ENCODE results near the gene CAPN9.

The CAPN9 gene

DNA sequence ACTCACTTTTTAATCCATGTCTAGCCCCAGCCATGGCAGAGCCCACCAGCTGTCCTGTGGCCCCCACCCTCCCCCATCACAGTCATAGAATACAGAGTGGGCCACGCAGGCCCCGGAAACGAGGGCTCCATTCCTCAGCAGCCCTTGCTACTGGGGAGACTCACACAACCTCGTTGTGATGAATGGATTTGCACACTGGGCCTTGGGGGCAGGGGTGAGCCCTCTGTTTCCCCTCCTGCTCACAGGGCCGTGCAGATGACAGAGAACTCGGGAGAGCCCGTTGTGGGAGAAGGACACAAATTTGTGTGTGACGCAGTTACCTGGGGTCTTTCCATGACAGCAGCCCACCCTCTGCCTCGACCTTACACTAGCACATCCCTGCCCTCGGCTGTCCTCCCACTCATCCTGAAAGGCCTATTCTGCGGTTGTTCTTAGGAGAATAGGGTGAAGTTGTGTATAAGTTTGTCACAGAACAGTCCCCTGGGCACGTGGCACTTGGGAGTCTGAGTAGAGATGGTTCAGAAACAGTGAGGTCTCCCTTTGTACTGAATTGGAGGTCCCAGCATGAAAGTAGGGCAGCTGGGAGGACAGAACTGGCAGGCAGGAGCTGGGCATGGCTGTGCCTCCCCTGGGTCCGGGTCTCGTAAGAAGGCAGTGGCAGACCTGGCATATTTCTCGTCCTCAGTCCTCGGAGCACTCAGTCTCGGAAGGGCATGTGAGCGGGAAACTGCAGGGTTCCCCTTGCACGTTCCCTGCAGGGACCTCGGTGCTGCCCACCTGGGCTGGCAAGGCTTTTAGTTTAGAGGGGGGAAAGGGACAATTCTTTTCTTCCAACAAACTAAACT lies 40.1 kb upstream of the CAPN9 start:
- H3K36me3 ChIP-seq (replicated peaks; ENCODE audit: low read depth, low read length), result no peaks in the 10 kb centered on the region
- no peak overlapping the region for H3K4me2 ChIP-seq (ENCODE audit: low read length)
- no peak for TF ChIP-seq CTCF (IDR thresholded peaks at IDR 0.05; ENCODE audit: low read depth, low read length)
- H3K9me3 ChIP-seq (ENCODE audit: insufficient read depth, low read length), result no peaks in the 10 kb centered on the region
- no peaks in the 10 kb centered on the region for H3K4me1 ChIP-seq (ENCODE audit: low read length)
- no peak overlapping the region for H3K4me3 ChIP-seq (ENCODE audit: low read length)
- H2AFZ ChIP-seq (ENCODE audit: low read depth, low read length), result no peak overlapping the region
- H4K20me1 ChIP-seq (ENCODE audit: insufficient read depth, low read length), result no peaks in the 10 kb centered on the region
- H3K9ac ChIP-seq (ENCODE audit: low read length), result no peak overlapping the region
- no peaks in the 10 kb centered on the region for H3K79me2 ChIP-seq (ENCODE audit: low read length)
- no peak overlapping the region for H3K27ac ChIP-seq (ENCODE audit: low read length)
- no peaks in the 10 kb centered on the region for H3K27me3 ChIP-seq (ENCODE audit: low read depth, low read length)

DNA sequence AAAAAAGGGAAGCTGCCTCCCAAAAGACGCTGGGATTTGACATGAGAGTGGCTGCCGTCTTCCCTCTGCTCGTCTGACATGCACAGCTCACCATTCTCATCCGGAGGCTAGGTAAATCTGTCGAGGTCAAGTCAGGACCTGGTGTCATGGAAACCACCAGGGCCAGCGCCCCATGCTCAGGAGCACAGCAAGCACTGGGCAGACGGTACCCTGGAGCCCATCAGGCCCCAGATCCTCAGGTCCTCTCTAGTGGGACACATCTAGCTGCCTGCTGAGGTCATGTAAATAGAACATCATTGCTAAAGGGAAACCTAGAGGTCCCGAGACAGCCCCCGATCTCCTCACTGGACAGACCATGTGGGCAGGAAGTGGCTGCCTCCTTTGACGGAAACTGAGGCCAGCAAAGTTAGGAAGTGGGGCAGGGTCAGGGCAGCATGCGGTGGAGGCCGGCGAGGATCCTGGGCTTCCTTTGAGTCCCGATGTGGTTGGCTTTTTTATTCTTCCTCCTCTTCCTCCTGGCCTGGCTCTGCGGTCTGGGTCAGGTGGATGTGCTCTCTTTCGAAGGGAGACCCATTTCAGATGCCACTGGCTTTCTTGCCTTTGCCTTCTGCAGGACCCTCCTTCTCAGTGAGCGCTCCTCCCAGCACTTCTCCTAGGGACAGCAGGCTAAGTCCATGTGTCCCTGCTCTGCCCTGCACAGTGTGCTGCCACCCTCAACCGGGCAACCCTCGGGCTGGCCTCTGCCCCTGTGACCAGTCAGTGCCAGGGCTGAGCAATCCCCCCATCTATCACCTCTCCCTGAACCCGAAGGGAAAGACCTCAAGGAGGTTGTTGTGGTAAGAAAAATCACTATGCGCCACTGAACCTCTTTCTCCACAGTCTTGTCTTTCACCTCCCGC lies 39.2 kb upstream of the CAPN9 start:
- no peak overlapping the region for H2AFZ ChIP-seq (ENCODE audit: low read depth, low read length)
- no peaks in the 10 kb centered on the region for H3K4me1 ChIP-seq (ENCODE audit: low read length)
- TF ChIP-seq EZH2phosphoT487 (IDR thresholded peaks at IDR 0.05; ENCODE audit: low read depth) (no peak), CTCF (IDR thresholded peaks at IDR 0.05; ENCODE audit: low read depth, low read length) (no peak)
- no peak overlapping the region for H3K9ac ChIP-seq (ENCODE audit: low read length)
- no peak overlapping the region for H3K27ac ChIP-seq (ENCODE audit: low read length)
- H3K36me3 ChIP-seq (replicated peaks; ENCODE audit: low read depth, low read length), result no peaks in the 10 kb centered on the region
- no peaks in the 10 kb centered on the region for H3K27me3 ChIP-seq (ENCODE audit: low read depth, low read length)
- H3K79me2 ChIP-seq (ENCODE audit: low read length), result no peaks in the 10 kb centered on the region
- H4K20me1 ChIP-seq (ENCODE audit: insufficient read depth, low read length), result no peaks in the 10 kb centered on the region
- H3K9me3 ChIP-seq (ENCODE audit: insufficient read depth, low read length), result no peaks in the 10 kb centered on the region
- no peak overlapping the region for H3K4me2 ChIP-seq (ENCODE audit: low read length)
- no peak overlapping the region for H3K4me3 ChIP-seq (ENCODE audit: low read length)

DNA sequence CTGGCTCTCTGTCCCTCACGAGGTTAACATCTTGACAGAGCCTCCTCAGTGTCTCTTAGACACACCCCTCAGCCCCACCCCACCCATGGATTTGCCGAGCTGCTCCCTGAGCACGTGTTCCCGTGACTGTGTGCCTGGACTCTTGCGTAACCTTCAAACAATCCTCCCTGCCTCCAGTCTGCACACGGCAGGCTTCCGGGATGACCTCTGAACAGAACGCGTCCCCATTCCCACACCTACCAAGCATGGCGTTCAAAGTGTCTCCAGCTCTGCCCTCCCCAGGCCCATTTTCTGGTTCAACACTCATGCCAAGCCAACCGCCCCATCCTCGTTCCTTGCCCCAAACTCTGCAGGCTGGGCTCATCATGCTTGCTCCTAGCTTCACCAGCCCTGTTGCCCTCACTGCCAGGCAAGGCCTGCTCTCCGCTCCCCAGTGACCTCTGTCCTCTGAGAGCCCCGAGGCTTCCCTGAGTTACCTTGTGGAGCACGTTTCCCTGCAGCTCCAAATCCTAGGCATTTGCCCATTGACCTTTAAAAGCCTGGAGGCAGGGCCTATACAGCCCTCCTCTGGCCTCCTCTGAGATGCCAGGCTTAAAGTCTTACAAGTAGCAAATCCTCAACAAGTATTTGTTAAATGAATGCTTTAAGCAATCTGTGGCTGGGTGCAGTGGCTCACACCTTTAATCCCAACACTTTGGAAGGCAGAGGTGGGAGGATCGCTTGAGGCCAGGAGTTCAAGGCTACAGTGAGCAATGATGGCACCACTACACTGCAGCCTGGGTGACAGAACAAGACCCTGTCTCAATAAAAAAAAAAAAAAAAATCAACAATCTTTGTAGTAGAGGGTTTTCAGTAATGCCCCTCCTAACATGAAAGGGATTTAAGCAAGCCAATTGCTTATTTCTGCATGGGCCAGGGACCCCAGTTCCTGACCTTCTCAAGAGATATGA lies 38.3 kb upstream of the CAPN9 start:
- Histone ChIP-seq H3K79me2 (ENCODE audit: low read length) (no peaks in the 10 kb centered on the region), H4K20me1 (ENCODE audit: insufficient read depth, low read length) (no peaks in the 10 kb centered on the region), H3K27me3 (ENCODE audit: low read depth, low read length) (no peaks in the 10 kb centered on the region), H3K9me3 (ENCODE audit: insufficient read depth, low read length) (no peaks in the 10 kb centered on the region), H3K36me3 (replicated peaks; ENCODE audit: low read depth, low read length) (no peaks in the 10 kb centered on the region), H3K4me2 (ENCODE audit: low read length) (no peak overlapping the region), H2AFZ (ENCODE audit: low read depth, low read length) (no peak overlapping the region), H3K4me1 (ENCODE audit: low read length) (no peaks in the 10 kb centered on the region), H3K4me3 (ENCODE audit: low read length) (no peak overlapping the region), H3K27ac (ENCODE audit: low read length) (no peak overlapping the region), H3K9ac (ENCODE audit: low read length) (no peak overlapping the region)
- TF ChIP-seq CTCF (IDR thresholded peaks at IDR 0.05; ENCODE audit: low read depth, low read length) (no peak), EZH2phosphoT487 (IDR thresholded peaks at IDR 0.05; ENCODE audit: low read depth) (no peak)
